HCT116 (cell line): ENCODE measurements around the gene CHST11.

Source experiments
- MAX ChIP-seq: IDR thresholded peaks from 2 replicates; pipeline ENCODE4 v1.6.1; 2012
- POLR2AphosphoS5 ChIP-seq: IDR thresholded peaks from 2 replicates; pipeline ENCODE4 v1.6.1; 2011; ENCODE audit warnings: mild to moderate bottlenecking, low read depth, low read length, moderate library complexity
- ZFX ChIP-seq: fragments of 450-650 bp; IDR thresholded peaks from 2 replicates; pipeline ENCODE4 v1.6.1; 2017
- TF ChIP-seq, protein P1 (sequence below), 3 experiments: fragments of 200-600 bp in 1 of 3; sonication (generic) in 1 of 3; IDR thresholded peaks in 2 of 3; conservative IDR thresholded peaks in 1 of 3; 2 replicates each; pipeline ENCODE4 v1.5.1; 2012 to 2017; ENCODE audit warnings: low read depth in 2 of 3, low read length in 2 of 3, antibody characterized with exemption in 1 of 3, borderline replicate concordance in 1 of 3, control low read depth in 1 of 3, mild to moderate bottlenecking in 1 of 3, mixed read lengths in 1 of 3, mixed run types in 1 of 3, moderate library complexity in 1 of 3; ENCODE audit not compliant: insufficient read depth in 1 of 3
- TF ChIP-seq, protein P2 (sequence below): IDR thresholded peaks from 2 replicates; pipeline ENCODE4 v1.6.1; 2012

DNA sequence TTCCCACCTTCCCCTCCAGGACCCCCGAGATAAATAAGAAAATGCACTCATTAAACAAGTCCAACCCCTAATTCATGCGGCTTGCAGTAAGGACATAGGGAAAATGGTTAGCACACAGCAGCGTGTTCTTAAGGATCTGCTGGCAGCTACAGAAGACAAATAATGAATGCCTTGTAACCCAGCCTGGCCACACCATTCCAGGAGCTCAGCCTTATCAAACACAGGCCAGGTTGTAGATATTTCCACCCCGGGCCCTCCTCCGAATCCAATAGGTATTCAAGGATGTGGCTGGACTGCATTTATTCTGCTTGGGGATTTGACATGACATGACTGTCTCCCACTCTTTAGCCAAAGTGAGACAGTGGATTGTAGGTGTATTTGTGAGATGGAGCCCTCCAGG, 256.2 kb downstream of the CHST11 start:
- TF ChIP-seq, protein P1, sequence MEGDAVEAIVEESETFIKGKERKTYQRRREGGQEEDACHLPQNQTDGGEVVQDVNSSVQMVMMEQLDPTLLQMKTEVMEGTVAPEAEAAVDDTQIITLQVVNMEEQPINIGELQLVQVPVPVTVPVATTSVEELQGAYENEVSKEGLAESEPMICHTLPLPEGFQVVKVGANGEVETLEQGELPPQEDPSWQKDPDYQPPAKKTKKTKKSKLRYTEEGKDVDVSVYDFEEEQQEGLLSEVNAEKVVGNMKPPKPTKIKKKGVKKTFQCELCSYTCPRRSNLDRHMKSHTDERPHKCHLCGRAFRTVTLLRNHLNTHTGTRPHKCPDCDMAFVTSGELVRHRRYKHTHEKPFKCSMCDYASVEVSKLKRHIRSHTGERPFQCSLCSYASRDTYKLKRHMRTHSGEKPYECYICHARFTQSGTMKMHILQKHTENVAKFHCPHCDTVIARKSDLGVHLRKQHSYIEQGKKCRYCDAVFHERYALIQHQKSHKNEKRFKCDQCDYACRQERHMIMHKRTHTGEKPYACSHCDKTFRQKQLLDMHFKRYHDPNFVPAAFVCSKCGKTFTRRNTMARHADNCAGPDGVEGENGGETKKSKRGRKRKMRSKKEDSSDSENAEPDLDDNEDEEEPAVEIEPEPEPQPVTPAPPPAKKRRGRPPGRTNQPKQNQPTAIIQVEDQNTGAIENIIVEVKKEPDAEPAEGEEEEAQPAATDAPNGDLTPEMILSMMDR (IDR thresholded peaks at IDR 0.05 in 2 of 3, conservative IDR thresholded peaks at IDR 0.05 in 1 of 3; ENCODE audit: borderline replicate concordance in 1 of 3, insufficient read depth in 1 of 3, low read depth in 2 of 3, low read length in 2 of 3) = no peak
- TF ChIP-seq MAX = no peak
- TF ChIP-seq, protein P2, sequence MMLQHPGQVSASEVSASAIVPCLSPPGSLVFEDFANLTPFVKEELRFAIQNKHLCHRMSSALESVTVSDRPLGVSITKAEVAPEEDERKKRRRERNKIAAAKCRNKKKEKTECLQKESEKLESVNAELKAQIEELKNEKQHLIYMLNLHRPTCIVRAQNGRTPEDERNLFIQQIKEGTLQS = no peak
- no peak for TF ChIP-seq ZFX
- no peak for TF ChIP-seq POLR2AphosphoS5
